ENCODE measurements around the gene MRPL55.

MRPL55 gene

DNA sequence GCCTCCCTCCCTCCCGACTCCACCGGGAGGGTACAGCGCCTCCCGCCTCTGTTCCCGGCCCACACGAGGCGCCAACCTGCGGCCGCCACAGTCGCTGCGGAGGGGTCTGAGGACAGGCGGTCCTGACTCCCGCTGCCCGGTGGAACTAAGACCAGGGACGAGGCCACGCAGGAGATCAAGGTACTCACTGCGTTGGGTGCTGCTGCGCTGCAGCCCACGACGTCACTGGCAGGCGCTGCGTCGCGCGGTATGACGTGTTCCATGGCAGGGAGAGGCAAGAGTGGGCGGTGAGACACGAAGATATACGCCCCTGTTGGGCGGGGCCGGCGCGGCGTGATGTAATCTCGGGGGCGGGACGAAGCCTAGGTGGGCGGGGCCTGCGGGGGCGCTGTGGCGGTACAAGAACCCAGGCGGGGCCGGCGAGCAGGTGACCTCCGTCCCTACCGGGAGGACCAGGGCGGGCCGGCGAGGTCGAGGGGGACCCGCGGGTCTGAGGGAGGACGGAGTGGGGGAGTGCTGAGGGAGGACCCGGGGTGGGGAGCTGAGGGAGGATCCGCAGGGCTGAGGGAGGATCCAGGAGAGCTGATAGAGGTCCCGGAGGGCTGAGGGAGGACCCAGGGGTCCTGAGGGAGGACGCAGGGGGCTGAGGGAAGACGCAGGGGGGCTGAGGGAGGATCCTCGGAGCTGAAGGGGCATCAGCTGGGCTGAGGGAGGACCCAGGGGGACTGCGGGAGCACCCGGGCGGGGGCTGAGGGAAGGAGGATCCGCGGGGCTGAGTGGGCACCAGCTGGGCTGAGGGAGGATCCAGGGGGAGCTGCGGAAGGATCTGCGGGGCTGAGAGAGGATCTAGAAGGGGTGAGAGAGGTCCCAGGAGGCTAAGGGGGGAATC is at the start of gene MRPL55:
TSS of gene MRPL55 (minus strand) at position 227 of the 889 bp plus-strand sequence. CDS start 1,039 bp downstream, outside the sequence.
- TF ChIP-seq MYC (IDR thresholded peaks at IDR 0.05; ENCODE audit: low read depth, low read length) (no peak), POLR2A (IDR thresholded peaks at IDR 0.05; ENCODE audit: extremely low read depth, insufficient read length) (peak; percentile 98)
- TF ChIP-seq, protein P1, sequence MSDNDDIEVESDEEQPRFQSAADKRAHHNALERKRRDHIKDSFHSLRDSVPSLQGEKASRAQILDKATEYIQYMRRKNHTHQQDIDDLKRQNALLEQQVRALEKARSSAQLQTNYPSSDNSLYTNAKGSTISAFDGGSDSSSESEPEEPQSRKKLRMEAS (IDR thresholded peaks at IDR 0.05; ENCODE audit: low read depth, low read length), result no peak
- TF ChIP-seq, protein P2, sequence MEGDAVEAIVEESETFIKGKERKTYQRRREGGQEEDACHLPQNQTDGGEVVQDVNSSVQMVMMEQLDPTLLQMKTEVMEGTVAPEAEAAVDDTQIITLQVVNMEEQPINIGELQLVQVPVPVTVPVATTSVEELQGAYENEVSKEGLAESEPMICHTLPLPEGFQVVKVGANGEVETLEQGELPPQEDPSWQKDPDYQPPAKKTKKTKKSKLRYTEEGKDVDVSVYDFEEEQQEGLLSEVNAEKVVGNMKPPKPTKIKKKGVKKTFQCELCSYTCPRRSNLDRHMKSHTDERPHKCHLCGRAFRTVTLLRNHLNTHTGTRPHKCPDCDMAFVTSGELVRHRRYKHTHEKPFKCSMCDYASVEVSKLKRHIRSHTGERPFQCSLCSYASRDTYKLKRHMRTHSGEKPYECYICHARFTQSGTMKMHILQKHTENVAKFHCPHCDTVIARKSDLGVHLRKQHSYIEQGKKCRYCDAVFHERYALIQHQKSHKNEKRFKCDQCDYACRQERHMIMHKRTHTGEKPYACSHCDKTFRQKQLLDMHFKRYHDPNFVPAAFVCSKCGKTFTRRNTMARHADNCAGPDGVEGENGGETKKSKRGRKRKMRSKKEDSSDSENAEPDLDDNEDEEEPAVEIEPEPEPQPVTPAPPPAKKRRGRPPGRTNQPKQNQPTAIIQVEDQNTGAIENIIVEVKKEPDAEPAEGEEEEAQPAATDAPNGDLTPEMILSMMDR (IDR thresholded peaks at IDR 0.05; ENCODE audit: low read depth, low read length), result no peak
- H3K4me3 ChIP-seq (ENCODE audit: low read depth, low read length), result peak within 1 kb of the TSS; percentile 95
- peak; percentile 95 for DNase-seq (ENCODE audit: low read depth)

DNA sequence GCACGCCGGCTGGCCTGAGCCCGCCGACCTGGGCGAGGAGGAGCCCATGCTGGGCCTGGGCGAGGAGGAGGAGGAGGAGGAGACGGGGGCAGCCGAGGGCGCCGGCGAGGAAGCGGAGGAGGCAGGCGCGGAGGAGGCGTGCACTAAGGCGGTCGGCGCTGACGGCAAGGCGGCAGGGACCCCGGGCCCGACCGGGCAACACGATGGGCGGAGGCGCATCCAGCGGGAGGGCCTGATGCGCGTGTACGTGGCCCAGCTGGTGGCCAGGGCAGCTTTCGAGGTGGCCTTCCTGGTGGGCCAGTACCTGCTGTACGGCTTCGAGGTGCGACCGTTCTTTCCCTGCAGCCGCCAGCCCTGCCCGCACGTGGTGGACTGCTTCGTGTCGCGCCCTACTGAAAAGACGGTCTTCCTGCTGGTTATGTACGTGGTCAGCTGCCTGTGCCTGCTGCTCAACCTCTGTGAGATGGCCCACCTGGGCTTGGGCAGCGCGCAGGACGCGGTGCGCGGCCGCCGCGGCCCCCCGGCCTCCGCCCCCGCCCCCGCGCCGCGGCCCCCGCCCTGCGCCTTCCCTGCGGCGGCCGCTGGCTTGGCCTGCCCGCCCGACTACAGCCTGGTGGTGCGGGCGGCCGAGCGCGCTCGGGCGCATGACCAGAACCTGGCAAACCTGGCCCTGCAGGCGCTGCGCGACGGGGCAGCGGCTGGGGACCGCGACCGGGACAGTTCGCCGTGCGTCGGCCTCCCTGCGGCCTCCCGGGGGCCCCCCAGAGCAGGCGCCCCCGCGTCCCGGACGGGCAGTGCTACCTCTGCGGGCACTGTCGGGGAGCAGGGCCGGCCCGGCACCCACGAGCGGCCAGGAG is 49.3 kb upstream of the MRPL55 start:
- TF ChIP-seq POLR2A (IDR thresholded peaks at IDR 0.05; ENCODE audit: extremely low read depth, insufficient read length) (no peak), MYC (IDR thresholded peaks at IDR 0.05; ENCODE audit: low read depth, low read length) (no peak)
- TF ChIP-seq, protein P2 (IDR thresholded peaks at IDR 0.05; ENCODE audit: low read depth, low read length), result no peak
- TF ChIP-seq, protein P1 (IDR thresholded peaks at IDR 0.05; ENCODE audit: low read depth, low read length), result no peak
- DNase-seq (ENCODE audit: low read depth), result no peak

DNA sequence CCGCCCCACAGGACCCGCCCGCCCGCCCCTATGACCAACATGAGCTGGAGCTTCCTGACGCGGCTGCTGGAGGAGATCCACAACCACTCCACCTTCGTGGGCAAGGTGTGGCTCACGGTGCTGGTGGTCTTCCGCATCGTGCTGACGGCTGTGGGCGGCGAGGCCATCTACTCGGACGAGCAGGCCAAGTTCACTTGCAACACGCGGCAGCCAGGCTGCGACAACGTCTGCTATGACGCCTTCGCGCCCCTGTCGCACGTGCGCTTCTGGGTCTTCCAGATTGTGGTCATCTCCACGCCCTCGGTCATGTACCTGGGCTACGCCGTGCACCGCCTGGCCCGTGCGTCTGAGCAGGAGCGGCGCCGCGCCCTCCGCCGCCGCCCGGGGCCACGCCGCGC is 48.6 kb upstream of the MRPL55 start:
- no peak for DNase-seq (ENCODE audit: low read depth)
- TF ChIP-seq, protein P1 (IDR thresholded peaks at IDR 0.05; ENCODE audit: low read depth, low read length), result no peak
- TF ChIP-seq, protein P2 (IDR thresholded peaks at IDR 0.05; ENCODE audit: low read depth, low read length), result no peak
- TF ChIP-seq MYC (IDR thresholded peaks at IDR 0.05; ENCODE audit: low read depth, low read length), result no peak
- no peak for TF ChIP-seq POLR2A (IDR thresholded peaks at IDR 0.05; ENCODE audit: extremely low read depth, insufficient read length)
- H3K4me3 ChIP-seq (ENCODE audit: low read depth, low read length), result no peak overlapping the region

More for the DNA sequence above, 49.3 kb upstream of the MRPL55 start:
- H3K4me3 ChIP-seq (ENCODE audit: low read depth, low read length), result no peak overlapping the region

DNA sequence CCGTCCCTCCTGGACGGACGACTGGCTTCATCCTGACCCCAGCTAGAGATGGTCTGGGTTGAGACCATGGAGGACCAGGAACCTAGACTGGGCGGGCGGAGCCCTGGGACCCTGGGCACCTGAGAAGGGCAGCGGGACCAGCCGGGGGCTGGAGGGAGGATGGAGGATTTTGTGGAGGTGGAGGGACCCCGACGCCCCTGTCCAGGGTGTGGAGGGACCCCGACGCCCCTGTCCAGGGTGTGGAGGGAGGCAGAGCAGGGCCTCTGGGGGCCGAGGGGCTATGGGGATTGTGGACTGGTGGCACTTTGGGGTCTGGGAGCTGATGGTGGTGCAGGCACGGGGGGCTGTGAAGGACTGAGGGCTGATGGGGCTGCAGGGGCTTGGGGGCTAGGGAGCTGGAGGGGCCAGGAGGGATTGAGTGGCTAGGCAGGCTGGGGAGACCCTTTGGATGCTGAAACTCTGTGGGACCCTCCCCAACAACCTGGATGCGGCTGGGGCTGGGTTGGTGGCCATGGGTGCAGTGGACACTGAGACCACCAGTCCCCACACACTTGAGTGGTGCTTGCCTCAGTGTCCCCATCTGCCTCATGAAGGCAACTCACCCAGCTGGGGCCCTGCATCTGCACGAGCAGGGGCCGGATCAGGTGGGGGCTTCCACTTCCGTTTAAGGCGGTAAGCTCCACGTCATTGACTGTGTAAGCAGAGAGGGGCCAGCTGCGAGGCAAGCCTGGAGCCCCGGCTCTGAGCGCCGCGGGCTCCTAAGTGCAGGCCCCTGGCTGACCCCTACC is 48.0 kb upstream of the MRPL55 start:
- no peak for DNase-seq (ENCODE audit: low read depth)
- no peak for TF ChIP-seq MYC (IDR thresholded peaks at IDR 0.05; ENCODE audit: low read depth, low read length)
- TF ChIP-seq, protein P1 (IDR thresholded peaks at IDR 0.05; ENCODE audit: low read depth, low read length), result no peak
- TF ChIP-seq, protein P2 (IDR thresholded peaks at IDR 0.05; ENCODE audit: low read depth, low read length), result no peak

DNA sequence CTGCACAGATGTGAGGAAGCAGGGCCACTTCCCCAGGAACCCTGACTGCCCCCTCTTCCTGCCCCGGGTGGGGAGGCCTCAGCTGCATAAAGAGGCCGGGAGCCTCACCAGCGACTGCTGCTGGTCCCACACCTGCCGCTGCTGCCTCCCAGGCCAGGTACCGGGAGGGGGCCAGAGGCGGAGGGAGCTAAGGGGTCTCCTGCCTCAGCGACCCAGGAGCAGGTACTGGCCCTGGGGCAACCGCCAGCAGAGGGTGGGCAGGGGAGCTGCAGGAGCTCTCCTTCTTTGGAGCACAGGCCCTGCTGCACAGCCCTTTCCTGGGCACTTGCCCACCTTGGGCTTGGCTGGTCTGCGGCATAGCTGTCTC is 47.4 kb upstream of the MRPL55 start:
- no peak overlapping the region for H3K4me3 ChIP-seq (ENCODE audit: low read depth, low read length)
- TF ChIP-seq MYC (IDR thresholded peaks at IDR 0.05; ENCODE audit: low read depth, low read length) (no peak), POLR2A (IDR thresholded peaks at IDR 0.05; ENCODE audit: extremely low read depth, insufficient read length) (no peak)
- TF ChIP-seq, protein P2 (IDR thresholded peaks at IDR 0.05; ENCODE audit: low read depth, low read length), result no peak
- TF ChIP-seq, protein P1 (IDR thresholded peaks at IDR 0.05; ENCODE audit: low read depth, low read length), result no peak
- DNase-seq (ENCODE audit: low read depth), result no peak

More for the DNA sequence above, 48.0 kb upstream of the MRPL55 start:
- no peak overlapping the region for H3K4me3 ChIP-seq (ENCODE audit: low read depth, low read length)
